Measurements from ENCODE around the gene ITIH3.

The ITIH3 gene

DNA sequence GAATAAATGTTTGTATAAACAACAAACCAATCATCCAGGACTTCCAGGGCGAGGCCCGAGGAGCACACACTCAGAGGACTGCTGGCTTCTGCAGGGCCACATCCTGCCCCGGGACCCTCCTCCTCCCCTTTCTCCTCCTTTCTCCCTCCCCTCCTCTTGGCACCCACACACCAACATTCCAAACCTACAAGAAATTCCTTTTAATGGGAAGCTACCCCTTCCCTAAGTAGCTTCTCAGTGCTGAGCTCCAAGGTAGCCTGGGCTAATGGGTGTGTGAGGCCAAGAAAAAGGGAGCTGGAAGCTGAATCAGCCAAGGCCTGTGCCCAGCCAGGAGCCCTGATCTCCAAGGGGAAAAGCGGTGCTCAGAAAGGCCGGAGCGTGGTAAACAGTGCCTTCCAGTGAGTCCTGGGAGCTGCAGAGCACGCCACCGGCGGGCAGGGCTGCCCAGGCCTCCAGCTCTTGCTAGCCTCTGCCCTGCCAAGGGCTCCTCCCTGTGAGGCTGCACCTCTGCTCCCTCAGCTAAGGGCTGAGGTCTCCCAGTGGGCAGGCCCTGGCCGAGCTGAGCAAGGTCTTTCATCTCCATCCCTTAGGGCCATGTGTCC, 3.9 kb downstream of the ITIH3 start:
- no peak for DNase-seq

GRCh38 chr3:52798978-52799476, 4.4 kb downstream of the ITIH3 start:
- DNase-seq, result no peak

GRCh38 chr3:52800079-52800478, 5.5 kb downstream of the ITIH3 start:
- DNase-seq, result no peak

GRCh38 chr3:52801839-52802238, 7.2 kb downstream of the ITIH3 start:
- DNase-seq, result no peak

- DNase-seq, result no peak
Observed at GRCh38 chr3:52805270-52806039, 10.9 kb downstream of the ITIH3 start.

- DNase-seq, result no peak
Observed at GRCh38 chr3:52809149-52809548, 14.6 kb downstream of the ITIH3 start.

DNA sequence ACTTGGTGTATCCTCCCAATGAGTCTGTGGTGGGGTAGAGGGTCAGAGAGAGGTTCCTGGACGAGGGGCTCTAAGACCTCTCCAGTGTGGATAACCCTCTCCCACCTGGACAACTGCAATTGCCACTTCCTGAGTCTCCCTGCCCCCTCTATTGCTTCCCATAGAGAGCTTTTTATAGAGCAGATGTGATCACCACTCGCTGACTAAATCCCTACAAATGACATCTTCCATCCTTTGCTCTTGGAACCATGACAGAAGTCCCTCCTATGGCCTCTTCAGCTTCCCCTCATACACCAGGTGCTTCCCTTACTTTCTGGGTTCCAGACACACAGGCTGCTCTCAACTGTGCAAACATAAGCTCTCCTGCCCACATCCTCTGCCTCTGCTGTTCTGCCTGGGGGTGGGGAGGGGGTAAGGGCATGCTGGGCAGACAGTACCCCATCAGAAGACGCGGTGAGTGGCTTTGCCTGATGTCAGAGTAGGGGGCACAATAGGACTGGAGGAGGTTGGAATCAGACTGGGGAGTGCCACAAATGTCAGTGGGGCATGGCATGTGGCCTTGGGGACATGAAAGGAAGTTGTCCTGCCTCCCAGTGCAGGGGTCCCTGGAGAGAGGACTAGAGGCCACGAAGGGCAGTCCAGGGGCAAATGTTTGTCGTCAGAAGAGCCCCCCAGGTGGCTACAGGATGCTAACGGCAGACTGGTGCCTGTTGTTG, 15.2 kb downstream of the ITIH3 start:
- DNase-seq, result no peak

- no peak for DNase-seq
Observed at GRCh38 chr3:52810923-52811322, 16.3 kb downstream of the ITIH3 start.

DNA sequence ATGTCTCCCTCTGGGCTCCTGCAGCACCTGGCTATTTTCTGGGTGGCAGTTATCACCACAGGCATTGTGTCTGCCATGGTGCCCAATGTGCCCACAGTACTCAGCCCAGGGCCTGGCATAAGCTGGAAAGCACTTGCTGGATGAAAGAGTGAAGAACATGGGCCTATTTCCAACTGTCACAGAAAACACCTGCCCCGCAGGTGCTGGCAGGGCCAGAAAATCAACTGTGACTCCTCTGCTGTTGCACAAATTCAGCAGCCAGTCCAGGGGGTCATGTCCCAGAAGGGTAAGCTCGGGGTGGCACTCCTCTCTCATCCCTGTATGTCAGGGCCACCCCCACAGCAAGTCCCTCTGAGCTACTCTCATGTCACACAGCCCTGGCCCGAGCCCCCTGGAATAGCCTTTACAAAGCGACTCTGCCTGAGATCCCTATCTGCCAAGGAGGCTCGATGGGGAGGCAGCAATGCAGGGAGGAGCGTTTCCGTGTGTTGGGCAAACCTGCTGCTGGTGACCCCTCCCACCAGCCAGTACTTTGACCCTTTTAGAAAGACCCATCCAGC, 16.9 kb downstream of the ITIH3 start:
- no peak for DNase-seq

- no peak for DNase-seq
Observed at GRCh38 chr3:52813810-52814209, 19.2 kb downstream of the ITIH3 start.

DNA sequence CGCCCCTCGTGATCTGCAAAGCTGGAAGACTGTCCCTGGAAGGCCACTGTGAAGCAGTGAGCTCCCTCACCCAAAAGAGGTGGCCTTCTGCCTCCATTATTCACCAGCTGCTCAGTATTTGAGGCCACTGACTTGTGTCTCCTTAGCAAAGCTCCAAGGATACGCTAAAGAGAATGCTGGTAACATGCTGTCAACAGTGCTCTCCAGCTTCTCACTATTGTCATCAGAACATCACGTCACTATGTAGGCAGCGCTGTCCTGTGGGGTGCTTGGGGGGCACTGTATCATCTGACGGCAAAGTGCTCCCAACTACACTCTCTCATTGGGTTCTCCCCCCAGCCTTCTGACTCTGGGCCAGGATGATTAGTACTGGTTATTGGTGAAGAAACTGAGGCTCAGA, 21.6 kb downstream of the ITIH3 start:
- no peak for DNase-seq

GRCh38 chr3:52816654-52817053, 22.1 kb downstream of the ITIH3 start:
- no peak for DNase-seq

GRCh38 chr3:52817221-52817620, 22.6 kb downstream of the ITIH3 start:
- no peak for DNase-seq

- no peak for DNase-seq
Observed at GRCh38 chr3:52817860-52818259, 23.3 kb downstream of the ITIH3 start.

DNA sequence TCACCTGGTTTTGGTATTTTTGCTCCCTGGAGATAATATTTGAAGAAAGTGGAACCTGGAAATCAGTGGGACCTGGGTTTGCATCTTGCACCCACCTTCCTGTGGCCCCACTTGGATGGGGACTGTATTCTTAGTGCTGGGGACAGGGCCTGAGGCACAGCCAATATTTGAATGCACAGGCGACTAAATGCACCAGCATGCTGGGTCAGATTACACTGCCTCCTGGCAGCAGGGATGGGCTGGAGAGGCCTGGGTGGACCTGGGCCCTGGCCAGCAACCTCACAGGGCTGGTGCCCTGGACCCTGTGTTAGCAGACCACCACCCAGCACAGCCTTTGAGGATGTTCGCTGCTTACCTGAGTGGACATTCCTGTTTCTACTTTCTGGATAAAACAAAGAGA, 25.3 kb downstream of the ITIH3 start:
- no peak for DNase-seq

GRCh38 chr3:52820736-52821135, 26.1 kb downstream of the ITIH3 start:
- no peak for DNase-seq

DNA sequence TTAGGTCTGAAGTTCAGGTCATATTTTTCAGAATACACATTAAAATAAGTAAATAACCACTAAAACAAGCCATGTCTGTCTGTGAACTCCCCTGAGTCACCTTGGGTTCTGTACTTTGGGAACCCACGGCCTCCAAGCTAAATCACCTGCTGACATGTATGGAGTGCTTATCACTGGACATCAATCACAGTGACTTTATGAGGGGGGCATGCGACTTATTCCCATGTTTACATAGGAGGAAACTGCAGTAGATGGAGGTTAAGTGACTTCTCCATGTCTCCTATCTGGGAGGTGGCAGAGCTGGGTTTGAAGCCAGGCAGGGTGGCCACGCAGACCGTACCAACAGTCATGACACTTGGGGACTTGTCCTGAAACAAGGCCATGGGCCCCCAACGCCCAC, 27.8 kb downstream of the ITIH3 start:
- no peak for DNase-seq

GRCh38 chr3:52824037-52824436, 29.4 kb downstream of the ITIH3 start:
- no peak for DNase-seq

DNA sequence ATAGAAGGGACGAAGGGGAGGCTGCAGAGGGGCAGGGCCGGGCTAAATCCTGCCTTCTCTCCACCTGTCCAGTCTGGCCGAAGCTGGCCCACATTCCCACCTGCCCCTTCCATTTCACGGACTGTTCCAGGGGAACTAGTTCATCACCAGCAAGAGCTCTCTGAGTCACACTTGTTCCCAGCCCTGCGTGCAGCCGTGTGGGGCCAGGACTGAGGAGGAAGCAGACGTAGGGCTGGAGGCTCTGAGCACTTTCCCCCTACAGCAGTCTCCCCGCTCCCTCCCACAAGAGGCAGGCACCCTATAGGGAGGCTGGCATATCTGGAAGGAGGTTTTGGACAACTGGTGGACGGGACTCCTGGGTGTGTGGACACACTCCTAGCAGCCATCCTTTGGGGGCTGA, 32.8 kb downstream of the ITIH3 start:
- no peak for DNase-seq

- no peak for DNase-seq
Observed at GRCh38 chr3:52827866-52828376, 33.3 kb downstream of the ITIH3 start.

GRCh38 chr3:52829482-52829881, 34.9 kb downstream of the ITIH3 start:
- no peak for DNase-seq

GRCh38 chr3:52829906-52830463, 35.4 kb downstream of the ITIH3 start:
- no peak for DNase-seq
